Stomach (tissue), 4 donors: ENCODE measurements around the gene ARHGEF18.

Source experiments
- CTCF ChIP-seq, 7 experiments: fragments of 450-650 bp in 4 of 7; fragments of 200-600 bp in 3 of 7; sonication (generic) in 3 of 7; IDR thresholded peaks; one replicate each; pipeline ENCODE4 v1.5.1; 2016 to 2019; ENCODE audit warnings: antibody characterized with exemption in 7 of 7, control low read depth in 2 of 7, mild to moderate bottlenecking in 1 of 7
- EP300 ChIP-seq: sonication (generic); formaldehyde crosslinking; IDR thresholded peaks from one replicate; pipeline ENCODE4 v1.6.1; 2017; ENCODE audit warnings: antibody characterized with exemption
- POLR2A ChIP-seq, 4 donors: fragments of 450-650 bp; IDR thresholded peaks; one replicate each; pipeline ENCODE4 v1.6.1; 2016; ENCODE audit warnings: antibody characterized with exemption in 4 of 4, control low read depth in 2 of 4, mild to moderate bottlenecking in 1 of 4, moderate library complexity in 1 of 4
- POLR2AphosphoS5 ChIP-seq, 3 donors: sonication (generic); formaldehyde crosslinking; IDR thresholded peaks; one replicate each; pipeline ENCODE4 v1.6.1; 2016; ENCODE audit warnings: antibody characterized with exemption in 3 of 3

DNA sequence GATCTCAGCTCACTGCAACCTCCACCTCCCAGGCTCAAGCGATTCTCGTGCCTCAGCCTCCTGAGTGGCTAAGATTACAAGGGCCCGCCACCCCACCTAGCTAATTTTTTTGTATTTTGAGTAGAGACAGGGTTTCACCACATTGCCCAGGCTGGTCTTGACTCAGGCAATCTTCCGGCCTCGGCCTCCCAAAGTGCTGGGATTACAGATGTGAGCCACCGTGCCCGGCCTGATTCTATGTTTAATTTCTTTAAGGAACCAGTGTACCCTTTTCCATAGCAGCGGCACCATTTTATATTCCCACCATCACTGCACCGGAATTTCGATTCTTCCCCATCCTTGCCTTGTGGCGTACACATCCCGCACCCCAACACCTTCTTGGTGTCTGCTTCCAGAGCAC, 36.8 kb upstream of the ARHGEF18 start:
- TF ChIP-seq POLR2A (IDR thresholded peaks at IDR 0.05), result no peak
- no peak for TF ChIP-seq EP300
- no peak for TF ChIP-seq CTCF (IDR thresholded peaks at IDR 0.05)
- no peak for TF ChIP-seq POLR2AphosphoS5 (IDR thresholded peaks at IDR 0.05)
